ENCODE results near the gene ADAMTS8.

GRCh38 chr11:130407978-130408377 is 20.4 kb downstream of the ADAMTS8 start:
- TF ChIP-seq CTCF (conservative IDR thresholded peaks at IDR 0.05 in 1 of 2, IDR thresholded peaks at IDR 0.05 in 1 of 2; ENCODE audit: low read depth in 1 of 2, low read length in 2 of 2) (no peak), EZH2 (IDR thresholded peaks at IDR 0.05; ENCODE audit: low read length, missing control alignments) (no peak)
